GM18907 (cell line): ENCODE results near the gene B4GALT5.

ENCODE experiments used
- ATAC-seq: cut with Tn5 transposase; IDR thresholded peaks from one replicate; pipeline ENCODE4 v1.9.1; 2021; ENCODE audit warnings: mild to moderate bottlenecking, moderate library complexity; ENCODE audit not compliant: unreplicated experiment

The B4GALT5 gene

DNA sequence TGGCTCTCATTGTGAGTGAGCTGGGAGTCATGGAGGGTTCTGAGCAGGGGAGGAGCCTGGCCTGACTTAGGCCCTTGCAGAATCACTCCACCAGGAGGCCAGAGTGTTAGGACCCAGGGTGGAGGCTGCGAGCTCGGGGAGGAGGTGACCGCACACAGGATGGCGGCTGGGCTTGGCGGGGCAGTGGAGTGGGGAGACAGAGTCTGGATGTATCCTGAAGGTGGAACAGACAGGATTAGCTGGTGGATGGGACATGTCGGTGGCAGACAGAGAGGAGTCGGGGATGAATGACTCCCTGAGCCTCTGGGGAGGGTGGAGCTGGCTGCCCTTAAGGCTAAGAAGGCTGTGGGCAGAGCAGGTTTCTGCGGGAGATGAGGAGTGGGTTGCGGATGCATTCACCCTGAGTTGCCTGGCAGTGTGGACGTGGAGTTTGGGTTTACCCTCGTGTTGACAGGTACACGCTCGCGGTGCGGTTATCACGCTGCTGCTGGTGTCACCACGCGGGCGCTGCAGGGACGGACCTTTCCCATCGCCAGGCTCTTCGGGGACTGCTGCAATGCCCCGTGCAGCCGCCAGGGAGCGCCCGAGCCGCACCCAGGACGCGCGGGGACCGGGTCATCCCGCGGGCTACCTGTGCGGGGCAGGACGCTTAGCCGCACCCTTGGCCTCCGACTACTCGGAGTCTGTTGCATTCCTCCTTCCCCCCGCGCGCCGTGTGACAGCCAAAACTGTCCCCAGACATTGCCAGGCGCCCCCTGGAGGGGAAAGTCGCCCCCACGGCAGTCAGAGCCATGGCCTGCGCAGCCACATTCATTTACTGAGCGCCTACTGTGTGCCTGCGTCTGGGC lies 102.8 kb downstream of the B4GALT5 start:
- peak; percentile 66 for ATAC-seq

DNA sequence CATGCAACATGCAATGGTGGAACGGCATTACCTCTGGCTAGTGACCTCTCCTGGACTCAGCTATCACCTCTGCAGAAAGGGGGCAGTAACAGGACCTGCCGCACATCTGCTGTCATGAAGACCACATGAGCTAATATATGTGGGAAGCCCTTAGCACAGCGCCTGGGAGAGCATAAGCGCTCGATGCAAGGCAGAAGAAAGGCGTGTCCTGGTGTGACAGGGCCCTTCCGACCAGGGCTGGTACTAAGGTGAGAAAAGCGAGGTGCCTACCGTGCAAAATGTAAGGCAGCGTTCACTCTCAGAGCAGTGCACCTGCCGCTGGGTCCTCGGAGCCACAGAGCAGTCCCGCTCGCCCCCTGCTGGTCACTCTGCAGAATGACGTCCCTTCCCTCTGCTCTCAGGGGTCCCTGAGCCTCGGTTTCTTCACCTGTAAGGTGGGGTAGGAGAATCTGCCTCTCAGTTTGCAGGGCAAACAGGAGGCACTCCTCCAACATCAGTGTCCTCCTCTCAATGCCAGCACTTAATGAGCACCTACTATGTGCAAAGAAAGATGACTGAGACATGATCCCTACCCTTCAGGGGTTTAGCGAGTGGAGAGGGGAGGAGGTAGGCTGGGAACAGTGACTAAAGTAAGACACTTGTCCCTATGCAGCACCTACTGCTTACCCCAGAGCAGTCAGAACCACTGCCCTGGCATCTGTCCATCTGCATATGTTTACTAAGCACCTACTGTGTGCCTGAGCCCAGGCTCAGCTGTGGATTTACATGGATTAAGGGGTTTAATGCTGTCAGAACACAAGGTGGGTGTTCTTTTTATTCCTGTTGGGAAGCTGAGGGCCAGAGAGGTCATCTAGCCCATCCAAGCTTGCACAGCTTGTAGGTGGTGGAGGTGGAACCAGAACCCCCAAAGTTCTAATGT lies 104.7 kb downstream of the B4GALT5 start:
- ATAC-seq, result peak; percentile 50

DNA sequence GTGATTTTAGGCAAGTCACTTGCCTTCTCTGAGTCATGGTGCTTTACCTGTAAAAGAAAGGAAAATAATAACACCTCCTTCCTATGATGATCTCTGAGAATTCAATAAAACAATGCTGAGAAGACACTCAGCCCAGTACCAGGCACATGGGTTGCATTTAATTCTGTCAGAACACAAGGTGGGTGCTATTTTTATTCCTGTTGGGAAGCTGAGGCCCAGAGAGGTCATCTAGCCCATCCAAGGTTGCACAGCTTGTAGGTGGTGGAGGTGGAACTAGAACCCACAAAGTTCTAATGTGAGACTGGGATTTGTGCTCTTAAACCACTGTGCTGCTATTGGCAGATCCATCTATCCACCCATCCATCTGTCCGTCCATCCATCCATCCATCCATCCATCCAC lies 106.1 kb downstream of the B4GALT5 start:
- no peak for ATAC-seq

DNA sequence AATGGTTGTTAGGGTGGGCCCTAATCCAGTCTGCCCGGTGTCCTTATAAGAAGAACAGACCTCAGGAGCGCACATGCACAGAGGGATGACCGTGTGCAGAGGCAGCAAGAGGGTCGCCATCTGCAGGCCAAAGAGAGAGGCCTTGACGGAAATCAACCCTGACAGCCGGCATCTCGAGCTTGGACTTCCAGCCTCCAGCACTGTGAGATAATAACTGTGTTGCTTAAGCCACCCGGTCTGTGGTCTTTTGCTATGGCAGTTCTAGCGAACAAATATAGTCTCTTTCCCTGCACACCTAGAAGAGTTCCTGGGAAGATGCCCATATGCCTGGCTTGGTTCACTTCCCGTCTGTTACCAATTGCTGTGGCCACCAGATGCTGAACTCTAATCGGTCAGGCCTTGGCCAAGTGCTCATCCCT lies 110.5 kb downstream of the B4GALT5 start:
- ATAC-seq, result no peak

DNA sequence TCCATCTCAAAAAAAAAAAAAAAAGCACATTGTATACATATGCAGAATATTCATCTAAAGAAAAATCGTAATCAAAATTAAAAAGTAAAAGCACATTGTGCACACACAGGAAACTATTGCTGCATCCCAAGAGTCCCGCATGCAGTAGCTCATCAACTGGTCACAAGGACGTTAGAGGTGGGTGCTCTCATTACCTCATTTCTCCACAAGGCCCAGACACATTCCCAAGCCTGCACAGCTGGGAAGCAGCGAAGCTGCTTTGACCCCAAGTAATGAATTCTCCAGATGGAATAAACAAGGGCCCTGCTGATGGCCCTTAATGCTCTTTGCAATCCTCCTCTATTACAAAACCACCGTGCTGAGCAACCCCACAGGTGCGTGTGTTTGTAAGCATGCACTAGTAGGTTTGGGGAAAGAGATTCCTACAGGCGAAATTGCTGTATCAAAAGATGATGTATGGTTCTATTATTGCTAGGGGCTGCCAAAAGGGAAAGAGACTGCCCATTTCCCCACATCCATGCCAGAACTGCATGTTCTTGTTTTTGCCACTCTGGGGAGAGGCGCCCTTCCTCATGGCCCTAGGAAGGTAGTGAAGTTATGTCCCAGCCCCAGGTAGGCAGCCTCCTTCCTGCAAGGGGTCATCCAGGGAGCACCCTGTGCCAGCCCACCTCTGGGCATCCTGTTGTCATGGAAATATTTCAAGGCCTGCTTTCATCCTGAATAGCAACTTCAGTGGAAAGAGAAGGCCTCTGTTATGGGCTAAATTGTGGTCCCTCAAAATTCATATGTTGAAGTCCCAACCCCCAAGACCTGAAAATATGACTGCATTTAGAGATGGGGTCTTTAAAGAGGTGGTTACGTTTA lies 111.1 kb downstream of the B4GALT5 start:
- no peak for ATAC-seq

DNA sequence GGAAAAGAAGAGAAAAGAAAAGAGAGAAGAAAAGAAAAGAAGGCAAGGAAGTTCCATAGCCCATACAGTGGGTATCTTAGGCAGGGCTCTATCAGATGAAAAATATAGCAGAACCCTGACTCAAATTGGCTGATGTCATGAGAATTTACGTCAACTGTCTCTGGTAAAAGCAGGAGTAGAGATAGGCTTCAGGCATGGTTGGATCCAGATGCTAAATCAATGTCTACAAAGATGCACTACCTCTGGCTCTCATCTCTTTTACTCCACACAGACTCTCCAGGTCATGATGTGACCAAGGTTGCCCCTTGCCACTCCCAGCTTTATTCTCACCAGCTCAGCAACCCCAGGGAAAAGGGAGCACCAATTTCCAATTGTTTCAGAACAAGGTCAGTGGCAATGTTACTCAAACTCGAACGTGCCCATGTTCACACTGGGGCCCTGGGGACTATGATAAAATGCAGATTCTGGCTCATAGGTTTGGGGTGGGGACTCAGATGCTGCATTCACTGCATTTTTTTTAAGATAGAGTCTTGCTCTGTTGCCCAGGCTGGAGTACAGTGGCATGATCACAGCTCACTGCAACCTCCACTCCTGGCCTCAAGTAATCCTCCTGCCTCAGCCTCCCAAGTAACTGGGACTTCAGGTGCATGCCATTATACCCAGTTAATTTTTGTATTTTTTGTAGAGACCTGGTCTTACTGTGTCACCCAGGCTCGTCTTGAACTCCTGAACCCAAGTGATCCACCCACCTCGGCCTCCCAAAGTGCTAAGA lies 112.3 kb downstream of the B4GALT5 start:
- no peak for ATAC-seq

DNA sequence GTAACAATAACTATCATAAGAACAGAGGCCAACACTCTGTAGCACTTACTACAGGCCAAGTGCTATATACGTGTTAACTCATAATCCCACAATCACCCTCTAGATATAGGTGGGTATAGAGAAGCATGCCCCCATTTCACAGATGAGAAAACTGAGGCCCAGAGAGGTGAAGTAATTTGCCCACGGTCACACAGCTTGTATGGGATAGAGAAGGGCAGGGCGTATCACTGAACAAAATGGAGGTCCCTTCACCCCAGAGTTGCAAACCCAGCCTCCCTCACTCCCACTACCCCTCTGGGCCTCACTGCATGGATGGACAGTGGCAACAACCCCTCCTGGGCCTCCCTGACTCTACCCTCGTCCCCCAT lies 113.9 kb downstream of the B4GALT5 start:
- no peak for ATAC-seq

DNA sequence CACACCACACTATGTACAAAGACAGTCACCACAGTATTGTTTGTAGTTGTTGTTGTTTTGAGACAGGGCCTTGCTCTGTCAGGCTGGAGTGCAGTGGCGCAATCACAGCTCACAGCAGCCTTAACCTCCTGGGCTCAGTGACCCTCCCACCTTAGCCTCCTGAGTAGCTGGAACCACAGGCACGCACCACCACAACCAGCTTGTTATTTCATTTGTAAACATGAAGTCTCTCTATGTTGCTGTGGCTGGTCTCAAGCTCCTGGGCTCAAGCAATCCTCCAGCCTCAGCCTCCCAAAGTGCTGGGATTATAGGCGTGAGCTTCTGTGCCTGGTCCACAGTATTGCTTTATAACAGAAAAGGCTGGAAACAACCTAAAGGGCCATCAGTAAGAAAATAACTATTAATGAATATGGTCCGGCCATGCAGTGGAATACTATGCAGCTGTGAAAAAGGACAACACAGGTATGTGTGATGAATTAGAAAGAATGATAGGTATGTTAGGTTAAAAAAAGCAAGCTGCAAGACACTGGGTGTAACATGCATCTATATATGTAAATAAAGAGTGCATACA lies 115.8 kb downstream of the B4GALT5 start:
- no peak for ATAC-seq

DNA sequence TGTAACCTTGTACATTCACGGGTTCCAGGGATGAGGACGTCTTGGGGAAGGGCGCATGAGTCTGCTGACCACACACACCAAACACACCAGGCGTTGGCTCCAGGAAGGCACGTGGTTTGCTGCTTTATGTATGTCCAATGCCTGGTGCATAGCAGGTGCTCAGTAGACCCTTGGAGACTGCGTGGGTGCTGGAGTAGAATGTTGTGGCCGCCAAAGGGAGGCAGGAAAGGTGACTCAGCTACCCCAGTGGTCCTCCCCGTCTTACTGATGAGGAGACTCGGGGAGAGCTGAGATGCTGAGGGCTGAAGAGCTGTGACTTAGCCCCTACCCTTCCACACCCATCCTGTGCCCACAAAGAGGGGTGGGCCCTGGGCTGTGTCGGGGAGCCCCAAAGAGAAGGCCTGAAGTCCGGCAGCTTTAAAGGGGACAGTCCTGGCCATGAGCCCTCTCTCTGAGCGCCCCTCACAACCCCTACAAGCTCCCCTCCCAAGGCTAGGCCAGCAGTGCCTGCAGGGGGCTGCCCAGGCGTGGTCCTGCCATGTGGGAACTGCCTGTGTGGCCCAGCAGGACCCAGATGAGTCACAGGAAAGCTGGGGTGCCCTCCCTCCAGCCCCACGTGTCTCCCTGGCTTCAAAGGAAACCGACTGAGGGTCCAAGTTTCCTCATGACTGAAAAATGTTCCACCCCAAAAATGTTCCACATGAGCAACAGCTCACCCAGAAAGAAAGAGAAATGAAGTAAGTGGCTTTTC lies 117.7 kb downstream of the B4GALT5 start:
- ATAC-seq, result no peak

DNA sequence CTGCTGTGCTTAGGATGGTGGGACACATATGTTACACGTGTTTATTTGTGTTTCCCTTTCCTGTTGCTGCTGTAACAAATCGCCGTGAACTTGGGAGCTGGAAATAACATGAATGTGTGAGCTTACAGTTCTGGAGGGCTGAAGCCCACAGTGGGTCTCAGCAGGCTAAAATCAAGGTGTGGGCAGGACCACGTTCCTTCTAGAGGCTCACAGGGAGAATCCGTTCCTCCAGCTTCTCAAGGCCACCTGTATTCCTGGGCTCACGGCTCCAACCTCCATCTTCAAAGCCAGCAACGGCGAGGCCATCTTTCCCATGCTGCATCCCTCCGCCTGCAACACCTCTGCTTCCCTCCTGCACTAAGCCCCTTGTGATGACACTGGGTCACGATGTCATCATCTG lies 118.3 kb downstream of the B4GALT5 start:
- ATAC-seq, result no peak

DNA sequence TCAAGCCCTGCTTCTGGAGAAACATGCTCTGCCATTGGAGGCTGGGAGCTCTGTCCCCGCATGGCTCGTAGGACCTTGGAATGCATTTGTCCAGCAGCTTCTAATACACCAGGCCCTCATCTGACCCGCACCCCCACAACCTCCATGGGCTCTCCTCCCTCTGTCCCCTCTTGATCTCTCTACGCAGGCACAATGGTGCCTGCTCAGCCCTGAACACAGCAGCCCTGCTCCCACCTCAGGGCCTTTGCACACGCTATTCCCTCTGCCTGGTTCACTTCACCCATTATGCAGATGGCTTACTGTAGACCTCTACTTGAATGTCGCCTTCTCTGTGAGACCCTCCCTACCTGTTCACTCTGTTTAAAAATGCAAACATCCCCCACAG lies 118.8 kb downstream of the B4GALT5 start:
- no peak for ATAC-seq

DNA sequence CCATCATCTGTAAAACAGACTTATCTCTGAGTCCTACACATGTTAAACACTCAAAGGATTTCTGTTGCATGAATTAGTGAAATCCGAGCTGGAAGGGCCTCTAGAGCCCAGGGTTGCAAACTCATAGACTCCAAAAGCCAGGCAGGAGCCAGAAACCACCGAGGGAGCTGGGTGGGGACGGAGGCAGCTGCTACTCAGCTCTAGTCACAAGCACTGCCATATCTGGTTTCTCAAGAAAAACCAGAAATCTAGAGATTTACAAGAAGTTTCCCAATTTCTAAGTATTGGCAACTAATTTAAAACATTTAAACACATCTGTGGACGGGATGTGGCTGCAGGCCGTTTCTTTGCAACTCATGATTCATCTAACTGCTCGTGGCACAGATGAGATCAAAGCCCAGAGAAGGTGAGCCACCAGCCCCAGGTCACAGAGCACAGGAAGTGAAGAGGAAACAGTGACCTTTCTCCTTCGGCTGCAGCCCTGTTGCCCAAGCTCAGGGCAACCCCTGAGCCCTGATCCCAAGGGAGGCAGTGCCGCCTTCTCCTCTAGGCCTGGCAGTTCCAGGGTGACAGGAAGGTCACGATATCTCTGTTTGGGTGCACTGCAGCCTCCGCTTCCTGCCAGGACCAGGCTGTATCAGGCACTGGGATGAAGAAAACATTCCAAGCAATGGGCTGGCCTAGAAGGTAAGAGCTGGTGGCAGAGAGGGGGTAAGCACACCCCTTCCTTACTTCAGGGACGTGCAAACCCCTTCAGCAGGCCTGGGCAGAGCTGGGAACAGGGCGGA lies 119.3 kb downstream of the B4GALT5 start:
- ATAC-seq, result no peak

DNA sequence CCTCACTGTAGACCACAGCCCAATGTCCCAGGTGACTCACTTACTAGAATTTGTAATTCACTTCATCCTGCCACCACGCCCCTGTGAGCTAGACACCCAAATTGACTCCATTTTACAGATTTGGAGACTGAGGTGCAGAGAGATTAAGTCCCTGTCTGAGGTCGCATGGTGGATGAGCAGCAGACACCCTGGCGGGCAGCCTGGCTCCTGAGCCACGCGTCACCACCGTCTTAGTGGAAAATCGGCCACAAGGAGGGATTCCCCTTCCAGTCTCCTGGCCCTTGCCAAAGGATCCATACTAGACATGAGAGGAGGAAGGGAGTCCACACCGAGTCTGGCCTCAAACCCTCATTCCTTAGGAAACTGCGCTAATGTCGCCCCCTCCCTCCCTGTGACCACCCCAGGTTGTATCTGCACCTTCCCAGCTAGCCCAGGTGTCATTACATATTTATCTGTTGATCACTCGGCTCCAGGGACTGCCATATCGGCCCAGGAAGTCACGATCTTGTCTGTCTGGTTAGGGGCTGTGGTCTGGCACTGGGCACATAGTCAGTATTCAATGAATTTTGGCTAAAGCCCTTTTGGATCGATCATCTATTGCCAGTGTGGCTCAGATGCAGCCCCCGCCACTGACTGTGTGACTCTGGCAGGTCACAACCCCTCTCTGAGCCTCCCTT lies 120.1 kb downstream of the B4GALT5 start:
- ATAC-seq, result no peak

DNA sequence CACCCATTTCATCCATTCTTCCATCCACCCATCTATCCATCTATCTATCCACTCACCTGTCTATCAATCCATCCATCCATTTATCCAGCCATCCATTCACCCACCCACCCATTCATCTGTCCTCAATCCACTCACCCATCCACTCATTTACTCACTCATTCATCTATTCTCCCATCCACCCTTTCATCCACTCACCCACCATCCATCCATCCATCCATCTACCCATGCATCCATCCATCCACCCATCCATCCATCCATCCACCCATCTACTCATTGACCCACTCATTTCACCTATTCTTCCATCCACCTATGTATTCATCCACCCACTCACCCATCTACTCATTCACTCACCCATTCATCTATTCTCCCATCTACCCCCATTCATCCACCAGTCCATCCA lies 121.6 kb downstream of the B4GALT5 start:
- no peak for ATAC-seq

DNA sequence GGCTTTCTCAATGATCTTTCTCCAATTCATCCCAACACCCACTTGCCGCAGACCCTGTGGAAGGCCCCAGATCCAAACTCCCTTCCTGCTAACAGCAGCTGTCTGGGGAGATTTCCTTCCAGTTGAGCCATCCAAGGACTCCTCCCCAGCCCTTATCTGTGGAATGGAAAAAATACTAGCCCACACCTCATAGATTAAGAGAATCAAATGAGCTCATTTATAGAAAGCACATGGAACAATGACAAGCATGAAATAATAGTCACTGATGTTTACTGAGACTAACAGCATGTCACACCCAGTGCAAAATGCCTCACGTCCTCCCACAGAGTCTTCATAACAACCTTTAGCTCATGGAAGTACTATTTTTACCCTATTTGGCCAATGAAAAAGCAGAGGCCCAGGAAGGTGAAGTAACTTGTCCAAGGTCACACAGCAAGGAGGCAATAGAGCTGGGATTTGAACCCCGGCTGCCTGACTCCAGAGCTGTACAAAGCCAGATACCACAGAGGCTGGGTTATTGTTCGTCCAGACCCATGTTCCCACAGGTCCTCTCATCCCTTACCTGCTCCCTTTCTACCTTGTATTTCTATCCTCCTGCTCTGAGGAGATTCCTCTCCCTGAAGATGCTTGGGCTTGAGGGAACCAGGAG lies 122.3 kb downstream of the B4GALT5 start:
- ATAC-seq, result no peak

DNA sequence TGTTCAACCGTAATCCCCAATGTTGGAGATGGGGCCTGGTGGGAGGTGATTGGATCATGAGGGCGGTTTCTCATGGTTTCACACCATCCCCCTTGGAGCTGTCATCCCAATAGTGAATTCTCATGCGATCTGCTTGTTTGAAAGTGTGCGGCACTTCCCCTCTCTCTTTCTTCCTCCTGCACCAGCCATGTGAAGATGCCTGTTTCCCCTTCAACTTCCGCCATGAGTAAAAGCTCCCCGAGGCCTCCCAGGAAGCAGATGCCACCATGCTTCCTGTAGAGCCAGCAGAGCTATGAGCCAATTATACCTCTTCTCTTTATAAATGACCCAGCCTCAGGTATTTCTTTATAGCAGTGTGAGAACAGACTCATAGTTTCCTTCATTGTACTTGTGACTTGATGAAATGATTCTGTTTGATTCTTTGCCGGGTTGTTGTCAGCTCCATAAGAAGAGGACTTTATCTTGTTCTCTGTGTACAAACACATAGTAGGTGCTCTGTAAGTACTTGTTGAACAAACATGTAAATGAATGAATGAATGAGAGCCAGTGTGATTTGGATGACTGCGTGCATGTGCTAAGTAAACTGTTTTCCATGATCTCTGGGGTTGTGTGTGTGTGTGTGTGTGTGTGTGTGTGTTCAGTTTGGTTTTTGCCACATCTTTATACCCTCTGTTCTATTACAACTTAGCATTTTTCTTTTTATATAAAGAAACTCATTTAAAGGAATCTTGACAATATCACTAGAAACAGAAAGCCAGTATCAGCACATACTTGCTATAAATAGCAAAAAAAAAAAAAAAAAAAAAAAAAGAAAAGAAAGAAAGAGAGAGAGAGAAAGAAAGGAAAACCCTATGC lies 123.3 kb downstream of the B4GALT5 start:
- ATAC-seq, result no peak

DNA sequence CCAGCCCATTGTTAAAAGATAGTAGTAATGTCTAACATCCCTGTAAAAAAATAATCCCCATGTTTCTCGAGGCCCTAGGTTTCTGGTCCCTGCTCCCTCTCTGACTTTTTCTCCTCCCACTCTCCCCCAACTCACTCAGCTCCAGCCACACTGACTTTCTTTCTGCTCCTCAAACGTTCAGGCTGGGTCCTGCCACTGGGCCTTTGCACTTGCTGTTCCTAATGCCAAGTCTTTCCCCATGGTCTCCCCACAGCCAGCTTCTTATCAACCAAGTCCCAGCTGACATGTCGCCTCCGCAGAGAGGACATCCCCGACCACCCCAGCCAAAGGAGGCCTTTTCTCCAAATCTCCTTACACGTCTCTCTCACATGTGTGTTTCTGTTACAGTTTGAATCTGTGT lies 123.9 kb downstream of the B4GALT5 start:
- no peak for ATAC-seq
